GM18951 (cell line): ENCODE results near the gene LCTL.
"Not testable (repeated sequence)": the region's sequence is repeated elsewhere in the genome, so short reads cannot be mapped to it uniquely, and the experiment has no call there.

Source experiments
- POLR2A ChIP-seq: IDR thresholded peaks from 4 replicates; pipeline ENCODE4 v1.6.1; 2011; ENCODE audit warnings: mild to moderate bottlenecking; ENCODE audit not compliant: insufficient read length, insufficient read depth; ENCODE audit errors: extremely low read depth
- in situ Hi-C: fragments of 300-500 bp; cut with MboI; formaldehyde crosslinking; loops from one replicate; pipeline ENCODE4 v1.12.0; 2022; ENCODE audit warnings: low sequenced_read_pairs, mixed read lengths, inconsistent platforms; ENCODE audit not compliant: unreplicated experiment

LCTL gene

GRCh38 chr15:66524838-66525237, 41.0 kb downstream of the LCTL start:
- no peak for TF ChIP-seq POLR2A

GRCh38 chr15:66523926-66524325, 41.9 kb downstream of the LCTL start:
- in situ Hi-C loops, result no loop called here
- no peak for TF ChIP-seq POLR2A

More at GRCh38 chr15:66524838-66525237, 41.0 kb downstream of the LCTL start:
- in situ Hi-C loops, result no loop called here

- in situ Hi-C loops, result no loop called here
- no peak for TF ChIP-seq POLR2A
Observed at GRCh38 chr15:66515901-66516322, 49.9 kb downstream of the LCTL start.

- in situ Hi-C loops, result no loop called here
- no peak for TF ChIP-seq POLR2A
Observed at GRCh38 chr15:66514586-66514985, 51.2 kb downstream of the LCTL start.

GRCh38 chr15:66508293-66508883, 57.4 kb downstream of the LCTL start:
- in situ Hi-C loops, result no loop called here
- TF ChIP-seq POLR2A, result no peak

- no peak for TF ChIP-seq POLR2A
Observed at GRCh38 chr15:66505818-66506217, 60.0 kb downstream of the LCTL start.

GRCh38 chr15:66505430-66505811, 60.4 kb downstream of the LCTL start:
- in situ Hi-C loops, result no loop called here
- TF ChIP-seq POLR2A, result no peak

More at GRCh38 chr15:66505818-66506217, 60.0 kb downstream of the LCTL start:
- in situ Hi-C loops, result no loop called here

GRCh38 chr15:66504563-66505429, 61.0 kb downstream of the LCTL start, which contains the start of the genes RPL4 and ZWILCH:
Gene RPL4 (minus strand): TSS chr15:66504855. CDS start chr15:66504790, 65 bp downstream.
Gene ZWILCH (plus strand): TSS chr15:66505326. CDS start chr15:66505339, 13 bp downstream.
- in situ Hi-C loops, result no loop called here
- peak; percentile 88 for TF ChIP-seq POLR2A

- peak; percentile 15 for TF ChIP-seq POLR2A
- in situ Hi-C loops, result no loop called here
Observed at GRCh38 chr15:66503780-66504562, 61.8 kb downstream of the LCTL start.

- in situ Hi-C loops, result not testable (repeated sequence)
Observed at GRCh38 chr15:66503041-66503648, 62.7 kb downstream of the LCTL start.

GRCh38 chr15:66502491-66502890, 63.3 kb downstream of the LCTL start:
- TF ChIP-seq POLR2A, result no peak
- in situ Hi-C loops, result no loop called here

GRCh38 chr15:66500346-66500745, 65.5 kb downstream of the LCTL start:
- in situ Hi-C loops, result not testable (repeated sequence)
